Right atrium auricular region (tissue), 2 donors: ENCODE measurements around the gene SRRD. TPM values are rescaled to one million over a fixed set of nuclear protein-coding genes. Genes with fewer than 3 reads are reported as not detected.

Source experiments
- DNase-seq: peaks from one replicate; pipeline ENCODE4 v3.0.0-alpha.2; 2019; ENCODE audit warnings: low spot score
- H3K27ac ChIP-seq, 2 donors: fragments of 200-600 bp; sonication (generic); 1 replicate in 1 of 2; 2 replicates in 1 of 2; pipeline ENCODE4 v1.5.1; 2016 to 2019
- H3K27me3 ChIP-seq, 2 donors: fragments of 200-600 bp; sonication (generic); one replicate each; pipeline versions ENCODE4 v1.5.1 to v1.6.0; 2017 to 2019
- H3K36me3 ChIP-seq: fragments of 200-600 bp; sonication (generic); one replicate; pipeline ENCODE4 v1.5.1; 2016
- H3K4me1 ChIP-seq, 2 donors: fragments of 200-600 bp; sonication (generic); one replicate each; pipeline versions ENCODE4 v1.5.1 to v1.6.0; 2017 to 2019
- H3K4me3 ChIP-seq, 2 donors: fragments of 200-600 bp; sonication (generic); 1 replicate in 1 of 2; 2 replicates in 1 of 2; pipeline ENCODE4 v1.5.1; 2017 to 2019; ENCODE audit warnings: mild to moderate bottlenecking in 1 of 2, moderate library complexity in 1 of 2
- H3K9me3 ChIP-seq, 2 donors: fragments of 200-600 bp; sonication (generic); one replicate each; pipeline ENCODE4 v1.5.1; 2019
- total RNA-seq, 2 donors: library from RNA; depleted of rRNA; stranded (reverse); fragments of >200 nt; gene quantifications; one replicate each; pipeline ENCODE4 v1.1.0, GENCODE V29; 2016
- TF ChIP-seq, protein P1 (sequence below), 2 donors: fragments of 200-600 bp; sonication (generic); IDR thresholded peaks; one replicate each; pipeline ENCODE4 v1.5.1; 2019; ENCODE audit warnings: antibody characterized with exemption in 2 of 2

Gene SRRD
- total RNA-seq, 2 donors from 2014 or later, result 20.4 to 25.0 TPM

DNA sequence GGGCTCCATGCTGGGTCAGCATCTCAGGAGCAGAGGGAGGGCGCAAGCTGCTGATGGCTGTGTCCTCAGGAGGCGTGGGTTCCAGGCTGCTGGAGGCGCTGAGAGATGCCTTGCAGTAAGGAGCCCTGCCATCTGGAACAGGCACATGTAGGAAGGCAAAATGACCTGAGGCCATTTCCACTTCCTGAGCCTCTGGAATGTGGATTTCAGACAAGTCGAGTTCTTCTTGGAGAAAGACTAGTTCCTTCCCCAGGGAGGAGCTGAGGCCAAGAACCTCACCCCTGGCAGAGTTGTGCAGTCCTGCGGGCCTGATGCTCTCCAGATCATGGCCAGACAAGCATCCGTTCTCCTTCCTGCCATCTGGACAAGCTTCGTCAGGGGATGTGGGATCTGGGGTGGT lies 19.4 kb upstream of the SRRD start:
- TF ChIP-seq, protein P1, sequence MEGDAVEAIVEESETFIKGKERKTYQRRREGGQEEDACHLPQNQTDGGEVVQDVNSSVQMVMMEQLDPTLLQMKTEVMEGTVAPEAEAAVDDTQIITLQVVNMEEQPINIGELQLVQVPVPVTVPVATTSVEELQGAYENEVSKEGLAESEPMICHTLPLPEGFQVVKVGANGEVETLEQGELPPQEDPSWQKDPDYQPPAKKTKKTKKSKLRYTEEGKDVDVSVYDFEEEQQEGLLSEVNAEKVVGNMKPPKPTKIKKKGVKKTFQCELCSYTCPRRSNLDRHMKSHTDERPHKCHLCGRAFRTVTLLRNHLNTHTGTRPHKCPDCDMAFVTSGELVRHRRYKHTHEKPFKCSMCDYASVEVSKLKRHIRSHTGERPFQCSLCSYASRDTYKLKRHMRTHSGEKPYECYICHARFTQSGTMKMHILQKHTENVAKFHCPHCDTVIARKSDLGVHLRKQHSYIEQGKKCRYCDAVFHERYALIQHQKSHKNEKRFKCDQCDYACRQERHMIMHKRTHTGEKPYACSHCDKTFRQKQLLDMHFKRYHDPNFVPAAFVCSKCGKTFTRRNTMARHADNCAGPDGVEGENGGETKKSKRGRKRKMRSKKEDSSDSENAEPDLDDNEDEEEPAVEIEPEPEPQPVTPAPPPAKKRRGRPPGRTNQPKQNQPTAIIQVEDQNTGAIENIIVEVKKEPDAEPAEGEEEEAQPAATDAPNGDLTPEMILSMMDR (IDR thresholded peaks at IDR 0.05), result no peak
- DNase-seq, result no peak

GRCh38 chr22:26466196-26466595 lies 17.5 kb upstream of the SRRD start:
- no peaks in the 10 kb centered on the region for H3K27me3 ChIP-seq
- no peaks in the 10 kb centered on the region for H3K9me3 ChIP-seq
- H3K36me3 ChIP-seq, result peaks cover 89% of the 10 kb centered on the region
- no peak for DNase-seq
- TF ChIP-seq, protein P1 (IDR thresholded peaks at IDR 0.05), result no peak
- no peak overlapping the region for H3K27ac ChIP-seq
- peaks cover 0 to 6% of the 10 kb centered on the region in 2 donors for H3K4me1 ChIP-seq
- no peak overlapping the region for H3K4me3 ChIP-seq

More for the DNA sequence above, 19.4 kb upstream of the SRRD start:
- Histone ChIP-seq H3K27me3 (no peaks in the 10 kb centered on the region), H3K9me3 (no peaks in the 10 kb centered on the region), H3K36me3 (peaks cover 71% of the 10 kb centered on the region), H3K4me1 (peaks cover 0 to 6% of the 10 kb centered on the region in 2 donors), H3K27ac (no peak overlapping the region), H3K4me3 (no peak overlapping the region)

- H3K9me3 ChIP-seq, result no peaks in the 10 kb centered on the region
- peaks cover 90% of the 10 kb centered on the region for H3K36me3 ChIP-seq
- H3K27ac ChIP-seq, result no peak overlapping the region
- H3K4me1 ChIP-seq, result no peaks in the 10 kb centered on the region
- H3K4me3 ChIP-seq, result no peak overlapping the region
- no peaks in the 10 kb centered on the region for H3K27me3 ChIP-seq
- TF ChIP-seq, protein P1 (IDR thresholded peaks at IDR 0.05), result no peak
- no peak for DNase-seq
Measured at GRCh38 chr22:26470807-26471206, 12.9 kb upstream of the SRRD start.

- H3K9me3 ChIP-seq, result no peaks in the 10 kb centered on the region
- TF ChIP-seq, protein P1 (IDR thresholded peaks at IDR 0.05), result no peak
- H3K4me3 ChIP-seq, result no peak overlapping the region
- no peaks in the 10 kb centered on the region for H3K27me3 ChIP-seq
- no peaks in the 10 kb centered on the region for H3K4me1 ChIP-seq
- no peak overlapping the region for H3K27ac ChIP-seq
- peaks cover 90% of the 10 kb centered on the region for H3K36me3 ChIP-seq
- no peak for DNase-seq
Measured at GRCh38 chr22:26471522-26471921, 12.2 kb upstream of the SRRD start.

- H3K4me3 ChIP-seq, result no peak overlapping the region
- H3K27ac ChIP-seq, result no peak overlapping the region
- peaks cover 74% of the 10 kb centered on the region for H3K36me3 ChIP-seq
- DNase-seq, result no peak
- H3K4me1 ChIP-seq, result peaks cover 0 to 9% of the 10 kb centered on the region in 2 donors
- H3K9me3 ChIP-seq, result no peaks in the 10 kb centered on the region
- no peaks in the 10 kb centered on the region for H3K27me3 ChIP-seq
- TF ChIP-seq, protein P1 (IDR thresholded peaks at IDR 0.05), result no peak
Measured at GRCh38 chr22:26474682-26475081, 9.0 kb upstream of the SRRD start.

DNA sequence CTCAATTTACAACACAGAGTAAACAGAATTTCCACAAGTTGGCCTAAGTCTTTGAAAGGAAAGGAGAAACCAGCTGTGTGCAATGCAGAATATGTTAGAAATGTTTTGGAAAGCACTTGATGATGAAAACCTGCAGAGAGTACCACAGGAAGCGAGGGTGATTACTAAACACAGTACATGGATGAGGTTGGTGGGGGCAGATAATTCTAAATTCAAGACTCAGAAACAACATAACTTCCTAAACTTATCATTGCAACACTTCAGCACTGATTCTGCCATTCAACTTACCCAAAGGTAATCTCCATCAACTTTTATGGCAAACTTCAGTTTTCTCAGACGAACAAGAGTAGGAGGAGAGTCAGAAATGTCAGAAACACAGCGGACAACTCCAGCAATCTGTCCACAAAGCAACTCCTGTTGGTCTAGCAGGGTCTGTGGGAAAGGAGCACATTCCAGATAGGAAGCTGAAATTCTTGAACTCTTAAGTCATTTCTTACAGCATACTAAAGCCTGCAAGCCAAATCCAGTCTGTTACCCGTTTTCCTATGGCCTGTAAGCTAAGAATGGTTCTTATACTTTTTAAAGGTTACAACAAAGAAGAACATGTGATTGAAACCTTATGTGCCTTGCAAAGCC lies 6.9 kb upstream of the SRRD start:
- H3K4me1 ChIP-seq, result peaks cover 0 to 27% of the 10 kb centered on the region in 2 donors
- H3K4me3 ChIP-seq, result no peak overlapping the region
- H3K9me3 ChIP-seq, result no peaks in the 10 kb centered on the region
- DNase-seq, result no peak
- peaks cover 52% of the 10 kb centered on the region for H3K36me3 ChIP-seq
- TF ChIP-seq, protein P1 (IDR thresholded peaks at IDR 0.05), result no peak
- H3K27me3 ChIP-seq, result no peaks in the 10 kb centered on the region
- no peak overlapping the region for H3K27ac ChIP-seq
